ENCODE measurements around the gene MSI2. TPM values are rescaled to one million over a fixed set of nuclear protein-coding genes. Genes with fewer than 3 reads are reported as not detected.
A peak's percentile ranks its signal among the peaks of the same experiment; 100 is the strongest.

MSI2 gene
- total and polyA plus RNA-seq, 12 donors = 32.6 to 411 (median 148) TPM

GRCh38 chr17:57668332-57668731 is 412.0 kb downstream of the MSI2 start:
- H3K9me3 ChIP-seq (replicated peaks in 1 of 3) = no peaks in the 10 kb centered on the region
- H3K4me3 ChIP-seq = no peak overlapping the region
- TF ChIP-seq POLR2A (IDR thresholded peaks at IDR 0.05) = no peak
- TF ChIP-seq, protein P1, sequence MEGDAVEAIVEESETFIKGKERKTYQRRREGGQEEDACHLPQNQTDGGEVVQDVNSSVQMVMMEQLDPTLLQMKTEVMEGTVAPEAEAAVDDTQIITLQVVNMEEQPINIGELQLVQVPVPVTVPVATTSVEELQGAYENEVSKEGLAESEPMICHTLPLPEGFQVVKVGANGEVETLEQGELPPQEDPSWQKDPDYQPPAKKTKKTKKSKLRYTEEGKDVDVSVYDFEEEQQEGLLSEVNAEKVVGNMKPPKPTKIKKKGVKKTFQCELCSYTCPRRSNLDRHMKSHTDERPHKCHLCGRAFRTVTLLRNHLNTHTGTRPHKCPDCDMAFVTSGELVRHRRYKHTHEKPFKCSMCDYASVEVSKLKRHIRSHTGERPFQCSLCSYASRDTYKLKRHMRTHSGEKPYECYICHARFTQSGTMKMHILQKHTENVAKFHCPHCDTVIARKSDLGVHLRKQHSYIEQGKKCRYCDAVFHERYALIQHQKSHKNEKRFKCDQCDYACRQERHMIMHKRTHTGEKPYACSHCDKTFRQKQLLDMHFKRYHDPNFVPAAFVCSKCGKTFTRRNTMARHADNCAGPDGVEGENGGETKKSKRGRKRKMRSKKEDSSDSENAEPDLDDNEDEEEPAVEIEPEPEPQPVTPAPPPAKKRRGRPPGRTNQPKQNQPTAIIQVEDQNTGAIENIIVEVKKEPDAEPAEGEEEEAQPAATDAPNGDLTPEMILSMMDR (IDR thresholded peaks at IDR 0.05) = no peak
- DNase-seq = peak in 3 of 7 donors; percentile 0 to 46 (median 13)
- no peaks in the 10 kb centered on the region for H3K27me3 ChIP-seq
- 79 to 89% (median 86%) methylated on average over 3 of the region's 3 CpGs for WGBS, 4 donors
- H3K27ac ChIP-seq = peak overlapping the region in 1 of 5 donors; percentile 96
- intact Hi-C loops (cut with DNase I) = no loop called here
- H3K36me3 ChIP-seq (replicated peaks in 1 of 2) = no peaks in the 10 kb centered on the region
- peaks cover 29 to 51% of the 10 kb centered on the region in 2 donors for H3K4me1 ChIP-seq (replicated peaks in 1 of 2)

- Histone ChIP-seq H3K27ac (peak overlapping the region in 1 of 5 donors; percentile 60), H3K27me3 (no peaks in the 10 kb centered on the region), H3K4me3 (no peak overlapping the region), H3K36me3 (replicated peaks in 1 of 2) (peaks cover 0 to under 1% of the 10 kb centered on the region in 2 donors), H3K4me1 (replicated peaks in 1 of 2) (peaks cover 18 to 36% of the 10 kb centered on the region in 2 donors), H3K9me3 (replicated peaks in 1 of 3) (no peaks in the 10 kb centered on the region)
- TF ChIP-seq POLR2A (IDR thresholded peaks at IDR 0.05) = no peak
- TF ChIP-seq, protein P1 (IDR thresholded peaks at IDR 0.05) = no peak
- DNase-seq = peak in 5 of 7 donors; percentile 2 to 49 (median 12)
- WGBS, 4 donors = 78 to 92% (median 89%) methylated on average over 7 to 10 of the region's 10 CpGs
- intact Hi-C loops (cut with DNase I) = loop anchor here in 1 of 2 donors (5.0 to 10.0 kb wide), 4 partner anchors 68 to 425 kb away; partner anchors contain the start of gene CCDC182
Observed at GRCh38 chr17:57669671-57670529, 413.6 kb downstream of the MSI2 start.

DNA sequence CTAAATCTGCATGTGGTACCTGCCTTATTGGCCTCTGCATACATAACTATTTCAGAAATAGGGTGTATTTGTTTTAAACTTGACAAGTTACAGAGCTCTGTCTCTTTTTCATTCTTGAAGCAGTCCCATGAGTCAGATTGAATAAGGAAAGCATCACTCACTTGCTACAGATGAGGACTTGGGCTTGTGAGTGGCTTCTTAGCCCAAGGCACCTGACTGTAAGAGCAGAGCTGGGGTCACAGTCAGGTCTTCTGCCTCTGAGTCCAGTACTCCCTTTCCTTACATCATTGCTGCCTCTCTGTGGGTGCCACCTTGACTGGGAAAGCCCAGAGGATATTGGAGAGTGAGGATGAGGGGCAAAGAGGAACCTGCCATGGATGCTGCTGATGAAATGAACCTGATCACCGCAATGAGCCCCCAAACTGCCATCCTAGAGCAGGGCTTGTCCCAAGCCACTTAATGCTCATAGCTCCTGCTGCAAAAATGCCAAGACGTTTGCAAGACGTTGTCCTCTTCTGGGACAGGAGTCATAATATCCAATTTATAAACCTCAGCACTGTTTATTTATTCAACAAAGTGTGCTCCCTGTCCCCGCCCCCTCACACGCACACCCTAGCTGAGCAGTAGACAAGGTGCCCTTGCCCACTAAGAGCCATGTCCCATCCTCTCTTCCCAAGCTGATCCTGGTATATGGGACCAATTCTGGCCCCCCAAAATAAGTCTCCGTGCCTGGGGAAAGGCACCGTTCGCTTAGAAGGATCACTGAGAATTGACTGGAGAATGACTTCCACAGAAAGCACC is 414.6 kb downstream of the MSI2 start:
- peak overlapping the region in 1 of 5 donors; percentile 60 for H3K27ac ChIP-seq
- 79 to 92% (median 89%) methylated on average over 8 of the region's 8 CpGs for WGBS, 4 donors
- TF ChIP-seq, protein P1 (IDR thresholded peaks at IDR 0.05) = no peak
- no peak for TF ChIP-seq POLR2A (IDR thresholded peaks at IDR 0.05)
- H3K4me3 ChIP-seq = no peak overlapping the region
- no peaks in the 10 kb centered on the region for H3K27me3 ChIP-seq
- no peaks in the 10 kb centered on the region for H3K9me3 ChIP-seq (replicated peaks in 1 of 3)
- H3K4me1 ChIP-seq (replicated peaks in 1 of 2) = peaks cover 10 to 25% of the 10 kb centered on the region in 2 donors
- peak in 4 of 7 donors; percentile 5 to 45 (median 16) for DNase-seq
- peaks cover 0 to 9% of the 10 kb centered on the region in 2 donors for H3K36me3 ChIP-seq (replicated peaks in 1 of 2)
- intact Hi-C loops (cut with DNase I) = loop anchor here in 1 of 2 donors (5.0 to 10.0 kb wide), 4 partner anchors 69 to 426 kb away; partner anchors contain the start of gene CCDC182

Data from adrenal gland (tissue), 12 donors.